Measurements from ENCODE around the gene ALG13. TPM values are rescaled to one million over a fixed set of nuclear protein-coding genes. Genes with fewer than 3 reads are reported as not detected.

The ALG13 gene
- total and polyA plus RNA-seq, 10 of the 15 experiments (the other 5 are each of a cell fraction or from before 2014, with no cell fraction given), result 30.5 to 119 (median 51.1) TPM

DNA sequence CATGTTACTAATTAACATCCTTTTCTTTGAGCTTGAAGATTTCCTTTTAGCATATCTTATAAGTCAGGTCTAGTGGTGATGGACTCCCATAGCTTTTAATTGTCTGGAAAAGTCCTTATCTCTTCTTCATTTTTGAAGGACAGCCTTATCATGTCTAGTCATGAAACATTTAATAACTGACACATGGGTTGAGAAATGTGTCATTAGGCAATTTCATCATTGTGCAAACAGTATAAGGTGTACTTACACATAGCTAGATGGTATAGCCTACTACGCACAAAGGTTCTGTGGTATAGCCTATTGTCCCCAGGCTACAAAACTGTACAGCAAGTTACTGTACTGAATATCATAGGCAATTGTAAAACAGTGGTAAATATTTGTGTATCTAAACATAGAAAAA, 34.5 kb upstream of the ALG13 start:
- ATAC-seq, result no peak

DNA sequence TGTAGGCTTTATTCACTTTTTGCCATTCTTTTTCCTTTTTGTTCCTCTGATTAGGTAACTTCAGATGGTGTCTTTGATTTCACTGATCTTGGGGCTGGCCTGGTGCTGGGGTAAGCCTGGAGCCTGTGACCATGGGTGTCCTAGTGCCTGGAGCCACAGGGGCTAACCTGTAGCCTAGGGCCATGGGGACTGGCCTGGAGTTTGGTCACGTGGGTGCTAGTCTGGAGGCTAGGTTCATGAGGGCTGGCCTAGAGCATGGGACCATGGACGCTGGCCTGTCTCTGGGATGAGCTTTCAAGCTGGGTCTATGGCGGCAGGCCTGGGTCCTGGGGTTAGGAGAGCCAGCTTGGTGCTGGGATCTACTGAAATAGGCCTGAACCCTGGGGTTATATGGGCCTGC, 32.2 kb upstream of the ALG13 start:
- H3K9me3 ChIP-seq (replicated peaks; ENCODE audit: control insufficient read depth, insufficient read depth, low read length), result no peaks in the 10 kb centered on the region
- ATAC-seq (no peak), DNase-seq (ENCODE audit: low read depth, low spot score) (no peak), FAIRE-seq (no peak)
- CTCF ChIA-PET, result interaction anchor here (0.7 kb wide), 1 partner anchor 1938 kb away, joined by 3 read pairs; no protein-coding TSS in a partner anchor
- POLR2A ChIA-PET, result no interaction called here
- intact Hi-C loops (cut with micrococcal nuclease; ENCODE audit: unreplicated experiment), result no loop called here
- H4K20me1 ChIP-seq (ENCODE audit: control insufficient read depth, insufficient read depth), result no peaks in the 10 kb centered on the region
- BruUV-seq (replicated peaks), result no TSS peak
- in situ Hi-C loops (cut with MboI), result no loop called here
- no peak overlapping the region for H3K4me3 ChIP-seq
- no peak overlapping the region for H3K27ac ChIP-seq (ENCODE audit: control insufficient read depth, insufficient read depth)
- H3K79me2 ChIP-seq (ENCODE audit: control insufficient read depth, insufficient read depth, low read length), result no peaks in the 10 kb centered on the region
- no peaks in the 10 kb centered on the region for H3K4me1 ChIP-seq (ENCODE audit: control insufficient read depth, insufficient read depth, low read length)
- 33% methylated on average over 3 of the region's 3 CpGs for WGBS (ENCODE audit: insufficient coverage, insufficient replicate concordance, low lambda C conversion rate, missing lambda C conversion rate)
- no peak overlapping the region for H3K4me2 ChIP-seq (ENCODE audit: control insufficient read depth, insufficient read depth)
- SMC1A ChIA-PET (ENCODE audit: uncharacterized antibody, unreplicated experiment), result no interaction called here
- H3K9ac ChIP-seq (ENCODE audit: control insufficient read depth, insufficient read depth, low read length), result no peak overlapping the region
- H3K36me3 ChIP-seq (ENCODE audit: control insufficient read depth in 2 of 2, insufficient read depth in 2 of 2, low read length in 1 of 2), result no peaks in the 10 kb centered on the region
- no peaks in the 10 kb centered on the region for H3K27me3 ChIP-seq (replicated peaks in 1 of 2; ENCODE audit: control insufficient read depth in 2 of 2, insufficient read depth in 2 of 2, low read length in 1 of 2)
- RAD21 ChIA-PET (ENCODE audit: unreplicated experiment), result no interaction called here
- no peak overlapping the region for H2AFZ ChIP-seq (ENCODE audit: control insufficient read depth, low read depth, low read length)
- no peak for TF ChIP-seq RCOR1 (conservative IDR thresholded peaks at IDR 0.05; ENCODE audit: low read depth, low read length)
- TF ChIP-seq, protein P1, sequence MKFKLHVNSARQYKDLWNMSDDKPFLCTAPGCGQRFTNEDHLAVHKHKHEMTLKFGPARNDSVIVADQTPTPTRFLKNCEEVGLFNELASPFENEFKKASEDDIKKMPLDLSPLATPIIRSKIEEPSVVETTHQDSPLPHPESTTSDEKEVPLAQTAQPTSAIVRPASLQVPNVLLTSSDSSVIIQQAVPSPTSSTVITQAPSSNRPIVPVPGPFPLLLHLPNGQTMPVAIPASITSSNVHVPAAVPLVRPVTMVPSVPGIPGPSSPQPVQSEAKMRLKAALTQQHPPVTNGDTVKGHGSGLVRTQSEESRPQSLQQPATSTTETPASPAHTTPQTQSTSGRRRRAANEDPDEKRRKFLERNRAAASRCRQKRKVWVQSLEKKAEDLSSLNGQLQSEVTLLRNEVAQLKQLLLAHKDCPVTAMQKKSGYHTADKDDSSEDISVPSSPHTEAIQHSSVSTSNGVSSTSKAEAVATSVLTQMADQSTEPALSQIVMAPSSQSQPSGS (IDR thresholded peaks at IDR 0.05; ENCODE audit: low read length), result no peak
- no peak for TF ChIP-seq KLF5 (IDR thresholded peaks at IDR 0.05; ENCODE audit: partially characterized antibody)
- no peak for TF ChIP-seq SMARCA5 (IDR thresholded peaks at IDR 0.05)
- TF ChIP-seq ZNF207 (IDR thresholded peaks at IDR 0.05; ENCODE audit: borderline replicate concordance), result no peak
- TF ChIP-seq NR2F1 (conservative IDR thresholded peaks at IDR 0.05), result no peak
- no peak for TF ChIP-seq PAX8 (IDR thresholded peaks at IDR 0.05)
- TF ChIP-seq, protein P2, sequence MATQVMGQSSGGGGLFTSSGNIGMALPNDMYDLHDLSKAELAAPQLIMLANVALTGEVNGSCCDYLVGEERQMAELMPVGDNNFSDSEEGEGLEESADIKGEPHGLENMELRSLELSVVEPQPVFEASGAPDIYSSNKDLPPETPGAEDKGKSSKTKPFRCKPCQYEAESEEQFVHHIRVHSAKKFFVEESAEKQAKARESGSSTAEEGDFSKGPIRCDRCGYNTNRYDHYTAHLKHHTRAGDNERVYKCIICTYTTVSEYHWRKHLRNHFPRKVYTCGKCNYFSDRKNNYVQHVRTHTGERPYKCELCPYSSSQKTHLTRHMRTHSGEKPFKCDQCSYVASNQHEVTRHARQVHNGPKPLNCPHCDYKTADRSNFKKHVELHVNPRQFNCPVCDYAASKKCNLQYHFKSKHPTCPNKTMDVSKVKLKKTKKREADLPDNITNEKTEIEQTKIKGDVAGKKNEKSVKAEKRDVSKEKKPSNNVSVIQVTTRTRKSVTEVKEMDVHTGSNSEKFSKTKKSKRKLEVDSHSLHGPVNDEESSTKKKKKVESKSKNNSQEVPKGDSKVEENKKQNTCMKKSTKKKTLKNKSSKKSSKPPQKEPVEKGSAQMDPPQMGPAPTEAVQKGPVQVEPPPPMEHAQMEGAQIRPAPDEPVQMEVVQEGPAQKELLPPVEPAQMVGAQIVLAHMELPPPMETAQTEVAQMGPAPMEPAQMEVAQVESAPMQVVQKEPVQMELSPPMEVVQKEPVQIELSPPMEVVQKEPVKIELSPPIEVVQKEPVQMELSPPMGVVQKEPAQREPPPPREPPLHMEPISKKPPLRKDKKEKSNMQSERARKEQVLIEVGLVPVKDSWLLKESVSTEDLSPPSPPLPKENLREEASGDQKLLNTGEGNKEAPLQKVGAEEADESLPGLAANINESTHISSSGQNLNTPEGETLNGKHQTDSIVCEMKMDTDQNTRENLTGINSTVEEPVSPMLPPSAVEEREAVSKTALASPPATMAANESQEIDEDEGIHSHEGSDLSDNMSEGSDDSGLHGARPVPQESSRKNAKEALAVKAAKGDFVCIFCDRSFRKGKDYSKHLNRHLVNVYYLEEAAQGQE (IDR thresholded peaks at IDR 0.05; ENCODE audit: low read depth, low read length), result no peak
- TF ChIP-seq RB1 (IDR thresholded peaks at IDR 0.05; ENCODE audit: borderline replicate concordance), result no peak
- no peak for TF ChIP-seq RBBP5 (conservative IDR thresholded peaks at IDR 0.05)

More for the DNA sequence above, 34.5 kb upstream of the ALG13 start:
- no peaks in the 10 kb centered on the region for H4K20me1 ChIP-seq (ENCODE audit: control insufficient read depth, insufficient read depth)
- 92% methylated on average over 1 of the region's 1 CpG for WGBS (ENCODE audit: insufficient coverage, insufficient replicate concordance, low lambda C conversion rate, missing lambda C conversion rate)
- ChIA-PET CTCF (no interaction called here), POLR2A (no interaction called here), RAD21 (ENCODE audit: unreplicated experiment) (no interaction called here), SMC1A (ENCODE audit: uncharacterized antibody, unreplicated experiment) (no interaction called here)
- H3K9ac ChIP-seq (ENCODE audit: control insufficient read depth, insufficient read depth, low read length), result no peak overlapping the region
- H3K27ac ChIP-seq (ENCODE audit: control insufficient read depth, insufficient read depth), result no peak overlapping the region
- H3K9me3 ChIP-seq (replicated peaks; ENCODE audit: control insufficient read depth, insufficient read depth, low read length), result no peaks in the 10 kb centered on the region
- no peaks in the 10 kb centered on the region for H3K27me3 ChIP-seq (replicated peaks in 1 of 2; ENCODE audit: control insufficient read depth in 2 of 2, insufficient read depth in 2 of 2, low read length in 1 of 2)
- no peaks in the 10 kb centered on the region for H3K36me3 ChIP-seq (ENCODE audit: control insufficient read depth in 2 of 2, insufficient read depth in 2 of 2, low read length in 1 of 2)
- H3K79me2 ChIP-seq (ENCODE audit: control insufficient read depth, insufficient read depth, low read length), result no peaks in the 10 kb centered on the region
- in situ Hi-C loops (cut with MboI) (no loop called here), intact Hi-C loops (cut with micrococcal nuclease; ENCODE audit: unreplicated experiment) (no loop called here)
- no peak for TF ChIP-seq EED (IDR thresholded peaks at IDR 0.05; ENCODE audit: low read depth)
- TF ChIP-seq, protein P3, sequence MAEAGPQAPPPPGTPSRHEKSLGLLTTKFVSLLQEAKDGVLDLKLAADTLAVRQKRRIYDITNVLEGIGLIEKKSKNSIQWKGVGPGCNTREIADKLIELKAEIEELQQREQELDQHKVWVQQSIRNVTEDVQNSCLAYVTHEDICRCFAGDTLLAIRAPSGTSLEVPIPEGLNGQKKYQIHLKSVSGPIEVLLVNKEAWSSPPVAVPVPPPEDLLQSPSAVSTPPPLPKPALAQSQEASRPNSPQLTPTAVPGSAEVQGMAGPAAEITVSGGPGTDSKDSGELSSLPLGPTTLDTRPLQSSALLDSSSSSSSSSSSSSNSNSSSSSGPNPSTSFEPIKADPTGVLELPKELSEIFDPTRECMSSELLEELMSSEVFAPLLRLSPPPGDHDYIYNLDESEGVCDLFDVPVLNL (IDR thresholded peaks at IDR 0.05; ENCODE audit: low read depth, low read length), result no peak
- H3K4me2 ChIP-seq (ENCODE audit: control insufficient read depth, insufficient read depth), result no peak overlapping the region
- no TSS peak for BruUV-seq (replicated peaks)
- H2AFZ ChIP-seq (ENCODE audit: control insufficient read depth, low read depth, low read length), result no peak overlapping the region
- no peak for FAIRE-seq
- H3K4me3 ChIP-seq, result no peak overlapping the region
- no peak for DNase-seq (ENCODE audit: low read depth, low spot score)
- no peaks in the 10 kb centered on the region for H3K4me1 ChIP-seq (ENCODE audit: control insufficient read depth, insufficient read depth, low read length)
